Tibial nerve (tissue), 4 donors: ENCODE data around the gene BEND4. TPM values are rescaled to one million over a fixed set of nuclear protein-coding genes. Genes with fewer than 3 reads are reported as not detected.

Source experiments
- DNase-seq, 2 donors: peaks; one replicate each; pipeline ENCODE4 v3.0.0-alpha.2; 2019; ENCODE audit warnings: low spot score in 2 of 2
- H3K27ac ChIP-seq, 4 donors: fragments of 200-600 bp; sonication (generic) in 3 of 4; one replicate each; pipeline ENCODE4 v1.5.1; 2017 to 2019; ENCODE audit warnings: mild to moderate bottlenecking in 1 of 4
- H3K27me3 ChIP-seq, 2 donors: fragments of 200-600 bp; sonication (generic) in 1 of 2; one replicate each; pipeline versions ENCODE4 v1.5.1 to v1.6.0; 2017 to 2019
- H3K36me3 ChIP-seq, 3 donors: fragments of 200-600 bp; sonication (generic); one replicate each; pipeline ENCODE4 v1.5.1; 2018 to 2019
- H3K4me1 ChIP-seq, 4 donors: fragments of 200-600 bp; sonication (generic) in 3 of 4; one replicate each; pipeline ENCODE4 v1.5.1; 2017 to 2019
- H3K4me3 ChIP-seq, 4 donors: fragments of 200-600 bp; sonication (generic) in 3 of 4; one replicate each; pipeline ENCODE4 v1.5.1; 2017 to 2019; ENCODE audit warnings: mild to moderate bottlenecking in 1 of 4, moderate library complexity in 1 of 4
- H3K9me3 ChIP-seq, 4 donors: fragments of 200-600 bp; sonication (generic) in 3 of 4; one replicate each; pipeline ENCODE4 v1.5.1; 2017 to 2019
- CTCF ChIP-seq, 5 experiments: fragments of 200-600 bp in 3 of 5; fragments of 450-650 bp in 2 of 5; sonication (generic) in 3 of 5; IDR thresholded peaks; one replicate each; pipeline ENCODE4 v1.5.1; 2016 to 2019; ENCODE audit warnings: antibody characterized with exemption in 5 of 5, mild to moderate bottlenecking in 3 of 5, moderate library complexity in 2 of 5
- EP300 ChIP-seq, 2 donors: sonication (generic); formaldehyde crosslinking; IDR thresholded peaks; one replicate each; pipeline ENCODE4 v1.6.1; 2017; ENCODE audit warnings: antibody characterized with exemption in 2 of 2, mild to moderate bottlenecking in 1 of 2
- POLR2A ChIP-seq, 2 donors: fragments of 450-650 bp; IDR thresholded peaks; one replicate each; pipeline ENCODE4 v1.6.1; 2017; ENCODE audit warnings: antibody characterized with exemption in 2 of 2, mild to moderate bottlenecking in 2 of 2, moderate library complexity in 2 of 2
- WGBS, 2 donors: methylation state at CpG; one replicate each; pipeline ENCODE4 v1.1.5; 2018; 5-methylcytosine and 5-hydroxymethylcytosine counted together
- total RNA-seq, 4 donors: library from RNA; depleted of rRNA; stranded (reverse); fragments of >200 nt; gene quantifications; one replicate each; pipeline ENCODE4 v1.1.0, GENCODE V29; 2016

BEND4 gene
- total RNA-seq, 4 donors from 2014 or later, result 0.22 to 0.98 (median 0.51) TPM

- 72 to 74% methylated on average over 8 of the region's 8 CpGs for WGBS, 2 donors
- H3K9me3 ChIP-seq, result no peaks in the 10 kb centered on the region
- H3K36me3 ChIP-seq, result no peaks in the 10 kb centered on the region
- no peak for DNase-seq
- TF ChIP-seq EP300 (IDR thresholded peaks at IDR 0.05) (no peak), POLR2A (IDR thresholded peaks at IDR 0.05) (no peak), CTCF (IDR thresholded peaks at IDR 0.05) (no peak)
- H3K4me3 ChIP-seq, result no peak overlapping the region
- H3K27ac ChIP-seq, result no peak overlapping the region
- H3K27me3 ChIP-seq, result peaks cover 0 to 5% of the 10 kb centered on the region in 2 donors
- no peaks in the 10 kb centered on the region for H3K4me1 ChIP-seq
Observed at GRCh38 chr4:42159271-42160001, 7.0 kb upstream of the BEND4 start.

GRCh38 chr4:42151568-42152506 lies 618 bp downstream of the BEND4 start:
- Histone ChIP-seq H3K4me1 (peaks cover 0 to 31% (median 2%) of the 10 kb centered on the region in 4 donors), H3K9me3 (no peaks in the 10 kb centered on the region), H3K36me3 (no peaks in the 10 kb centered on the region), H3K4me3 (peak overlapping the region; percentile 19 to 58 (median 42)), H3K27ac (peak overlapping the region in 1 of 4 donors; percentile 53), H3K27me3 (peaks cover 0 to 60% of the 10 kb centered on the region in 2 donors)
- no peak for DNase-seq
- 0 to 1% methylated on average over 61 to 64 of the region's 122 CpGs for WGBS, 2 donors
- TF ChIP-seq EP300 (IDR thresholded peaks at IDR 0.05) (no peak), CTCF (IDR thresholded peaks at IDR 0.05) (no peak), POLR2A (IDR thresholded peaks at IDR 0.05) (no peak)

- H3K9me3 ChIP-seq, result no peaks in the 10 kb centered on the region
- peaks cover 0 to 31% (median 2%) of the 10 kb centered on the region in 4 donors for H3K4me1 ChIP-seq
- TF ChIP-seq EP300 (IDR thresholded peaks at IDR 0.05) (no peak), POLR2A (IDR thresholded peaks at IDR 0.05) (no peak), CTCF (IDR thresholded peaks at IDR 0.05) (no peak)
- WGBS, 2 donors, result 6 to 10% methylated on average over 66 to 69 of the region's 89 CpGs
- peak overlapping the region in 1 of 4 donors; percentile 53 for H3K27ac ChIP-seq
- H3K4me3 ChIP-seq, result peak overlapping the region; percentile 19 to 58 (median 42)
- no peaks in the 10 kb centered on the region for H3K36me3 ChIP-seq
- H3K27me3 ChIP-seq, result peaks cover 0 to 56% of the 10 kb centered on the region in 2 donors
- DNase-seq, result no peak
Observed at GRCh38 chr4:42150653-42151567, 1.5 kb downstream of the BEND4 start.

GRCh38 chr4:42149004-42149403 lies 3.5 kb downstream of the BEND4 start:
- H3K4me3 ChIP-seq, result no peak overlapping the region
- no peaks in the 10 kb centered on the region for H3K9me3 ChIP-seq
- peaks cover 0 to 51% of the 10 kb centered on the region in 2 donors for H3K27me3 ChIP-seq
- 83% methylated on average over 7 of the region's 7 CpGs for WGBS, 2 donors
- TF ChIP-seq EP300 (IDR thresholded peaks at IDR 0.05) (no peak), CTCF (IDR thresholded peaks at IDR 0.05) (no peak), POLR2A (IDR thresholded peaks at IDR 0.05) (no peak)
- no peak overlapping the region for H3K27ac ChIP-seq
- no peaks in the 10 kb centered on the region for H3K36me3 ChIP-seq
- H3K4me1 ChIP-seq, result peaks cover 0 to 31% (median 2%) of the 10 kb centered on the region in 4 donors
- DNase-seq, result no peak
